ENCODE measurements around the gene PRKCZ.

The PRKCZ gene

GRCh38 chr1:2209400-2210083 is 159.3 kb downstream of the PRKCZ start:
- DNase-seq (ENCODE audit: low spot score): no peak
- Histone ChIP-seq H3K4ac (ENCODE audit: low read length) (no peak overlapping the region), H3K27me3 (ENCODE audit: control insufficient read depth in 3 of 3, insufficient read depth in 3 of 3, low read depth in 1 of 3, low read length in 3 of 3) (peaks cover 0 to 10% (median 0%) of the 10 kb centered on the region in 3 experiments), H3K4me1 (ENCODE audit: control insufficient read depth in 2 of 2, insufficient read depth in 1 of 2, low read depth in 1 of 2, low read length in 2 of 2) (peaks cover 36 to 51% of the 10 kb centered on the region in 2 donors), H4K8ac (ENCODE audit: low read depth, low read length) (no peak overlapping the region), H4K91ac (ENCODE audit: low read depth, low read length, poor library complexity) (no peak overlapping the region), H2BK120ac (ENCODE audit: low read depth, low read length) (peak overlapping the region; percentile 81), H2AK5ac (ENCODE audit: low read depth, low read length) (peak overlapping the region; percentile 100), H3K36me3 (replicated peaks in 1 of 2; ENCODE audit: control insufficient read depth in 2 of 2, insufficient read depth in 2 of 2, low read length in 2 of 2) (no peaks in the 10 kb centered on the region), H3K4me2 (ENCODE audit: insufficient read depth, low read length, poor library complexity, severe bottlenecking) (no peak overlapping the region), H2BK5ac (ENCODE audit: low read length) (peak overlapping the region; percentile 78), H3K79me1 (ENCODE audit: low read depth, low read length) (no peaks in the 10 kb centered on the region), H3K27ac (replicated peaks; ENCODE audit: low read length) (peak overlapping the region; percentile 27), H2AFZ (ENCODE audit: low read length) (peak overlapping the region; percentile 3), H3K9me3 (replicated peaks in 1 of 2; ENCODE audit: control insufficient read depth in 2 of 2, insufficient read depth in 1 of 2, low read depth in 1 of 2, low read length in 2 of 2) (no peaks in the 10 kb centered on the region), H3K4me3 (ENCODE audit: low read length in 2 of 2) (no peak overlapping the region), H3K14ac (ENCODE audit: low read length) (no peak overlapping the region), H3K23ac (ENCODE audit: low read depth, low read length, poor library complexity) (peak overlapping the region; percentile 20), H3K9ac (ENCODE audit: low read depth, low read length, poor library complexity) (no peak overlapping the region), H3K18ac (ENCODE audit: low read length) (peak overlapping the region; percentile 92), H2BK12ac (ENCODE audit: low read length) (peak overlapping the region; percentile 89), H2BK15ac (ENCODE audit: low read length) (peak overlapping the region; percentile 90)
- WGBS, 2 donors (ENCODE audit: extremely low coverage in 2 of 2, insufficient read length in 2 of 2, insufficient replicate concordance in 1 of 2): no CpG with 5 or more reads among the region's 18 CpGs

GRCh38 chr1:2210084-2210653 is 160.0 kb downstream of the PRKCZ start:
- no peaks in the 10 kb centered on the region for H3K79me1 ChIP-seq (ENCODE audit: low read depth, low read length)
- peak overlapping the region; percentile 3 for H2AFZ ChIP-seq (ENCODE audit: low read length)

GRCh38 chr1:2210786-2211185 is 160.6 kb downstream of the PRKCZ start:
- peaks cover 0 to 4% (median 0%) of the 10 kb centered on the region in 3 experiments for H3K27me3 ChIP-seq (ENCODE audit: control insufficient read depth in 3 of 3, insufficient read depth in 3 of 3, low read depth in 1 of 3, low read length in 3 of 3)
- no peak overlapping the region for H4K8ac ChIP-seq (ENCODE audit: low read depth, low read length)
- WGBS, 2 donors (ENCODE audit: extremely low coverage in 2 of 2, insufficient read length in 2 of 2, insufficient replicate concordance in 1 of 2): no CpG with 5 or more reads among the region's 13 CpGs
- peak overlapping the region; percentile 73 for H2BK12ac ChIP-seq (ENCODE audit: low read length)
- no peak overlapping the region for H2AFZ ChIP-seq (ENCODE audit: low read length)
- H3K4me1 ChIP-seq (ENCODE audit: control insufficient read depth in 2 of 2, insufficient read depth in 1 of 2, low read depth in 1 of 2, low read length in 2 of 2): peaks cover 32 to 57% of the 10 kb centered on the region in 2 donors
- no peak overlapping the region for H4K91ac ChIP-seq (ENCODE audit: low read depth, low read length, poor library complexity)
- DNase-seq (ENCODE audit: low spot score): no peak
- no peaks in the 10 kb centered on the region for H3K9me3 ChIP-seq (replicated peaks in 1 of 2; ENCODE audit: control insufficient read depth in 2 of 2, insufficient read depth in 1 of 2, low read depth in 1 of 2, low read length in 2 of 2)
- H3K4me3 ChIP-seq (ENCODE audit: low read length in 2 of 2): no peak overlapping the region
- peak overlapping the region; percentile 76 for H3K9ac ChIP-seq (ENCODE audit: low read depth, low read length, poor library complexity)
- peak overlapping the region; percentile 90 for H2BK15ac ChIP-seq (ENCODE audit: low read length)
- no peaks in the 10 kb centered on the region for H3K36me3 ChIP-seq (replicated peaks in 1 of 2; ENCODE audit: control insufficient read depth in 2 of 2, insufficient read depth in 2 of 2, low read length in 2 of 2)
- peak overlapping the region; percentile 85 for H3K23ac ChIP-seq (ENCODE audit: low read depth, low read length, poor library complexity)
- H3K4ac ChIP-seq (ENCODE audit: low read length): peak overlapping the region; percentile 48
- H3K27ac ChIP-seq (replicated peaks; ENCODE audit: low read length): no peak overlapping the region
- peak overlapping the region; percentile 88 for H3K18ac ChIP-seq (ENCODE audit: low read length)
- H3K4me2 ChIP-seq (ENCODE audit: insufficient read depth, low read length, poor library complexity, severe bottlenecking): no peak overlapping the region
- H2BK120ac ChIP-seq (ENCODE audit: low read depth, low read length): no peak overlapping the region
- H3K14ac ChIP-seq (ENCODE audit: low read length): peak overlapping the region; percentile 67
- no peaks in the 10 kb centered on the region for H3K79me1 ChIP-seq (ENCODE audit: low read depth, low read length)
- H2BK5ac ChIP-seq (ENCODE audit: low read length): peak overlapping the region; percentile 78
- peak overlapping the region; percentile 100 for H2AK5ac ChIP-seq (ENCODE audit: low read depth, low read length)

More at GRCh38 chr1:2210084-2210653, 160.0 kb downstream of the PRKCZ start:
- H2BK12ac ChIP-seq (ENCODE audit: low read length): peak overlapping the region; percentile 84
- peak overlapping the region; percentile 92 for H3K18ac ChIP-seq (ENCODE audit: low read length)
- no peak overlapping the region for H3K4me3 ChIP-seq (ENCODE audit: low read length in 2 of 2)
- H2BK15ac ChIP-seq (ENCODE audit: low read length): peak overlapping the region; percentile 90
- no peak overlapping the region for H3K4me2 ChIP-seq (ENCODE audit: insufficient read depth, low read length, poor library complexity, severe bottlenecking)
- H3K23ac ChIP-seq (ENCODE audit: low read depth, low read length, poor library complexity): peak overlapping the region; percentile 20
- H3K36me3 ChIP-seq (replicated peaks in 1 of 2; ENCODE audit: control insufficient read depth in 2 of 2, insufficient read depth in 2 of 2, low read length in 2 of 2): no peaks in the 10 kb centered on the region
- H3K9me3 ChIP-seq (replicated peaks in 1 of 2; ENCODE audit: control insufficient read depth in 2 of 2, insufficient read depth in 1 of 2, low read depth in 1 of 2, low read length in 2 of 2): no peaks in the 10 kb centered on the region
- no CpG with 5 or more reads among the region's 19 CpGs for whole genome bisulfite sequencing, 2 donors (ENCODE audit: extremely low coverage in 2 of 2, insufficient read length in 2 of 2, insufficient replicate concordance in 1 of 2)
- no peak overlapping the region for H3K27ac ChIP-seq (replicated peaks; ENCODE audit: low read length)
- peak overlapping the region; percentile 100 for H2AK5ac ChIP-seq (ENCODE audit: low read depth, low read length)
- H3K27me3 ChIP-seq (ENCODE audit: control insufficient read depth in 3 of 3, insufficient read depth in 3 of 3, low read depth in 1 of 3, low read length in 3 of 3): peaks cover 0 to 10% (median 0%) of the 10 kb centered on the region in 3 experiments
- peak overlapping the region; percentile 78 for H2BK5ac ChIP-seq (ENCODE audit: low read length)
- peak overlapping the region; percentile 81 for H2BK120ac ChIP-seq (ENCODE audit: low read depth, low read length)
- no peak overlapping the region for H3K14ac ChIP-seq (ENCODE audit: low read length)
- H4K91ac ChIP-seq (ENCODE audit: low read depth, low read length, poor library complexity): no peak overlapping the region
- H3K9ac ChIP-seq (ENCODE audit: low read depth, low read length, poor library complexity): no peak overlapping the region
- no peak overlapping the region for H4K8ac ChIP-seq (ENCODE audit: low read depth, low read length)
- DNase-seq (ENCODE audit: low spot score): no peak
- H3K4ac ChIP-seq (ENCODE audit: low read length): no peak overlapping the region
- H3K4me1 ChIP-seq (ENCODE audit: control insufficient read depth in 2 of 2, insufficient read depth in 1 of 2, low read depth in 1 of 2, low read length in 2 of 2): peaks cover 36 to 55% of the 10 kb centered on the region in 2 donors

GRCh38 chr1:2212274-2212531 is 162.0 kb downstream of the PRKCZ start:
- H3K14ac ChIP-seq (ENCODE audit: low read length): no peak overlapping the region
- no peak overlapping the region for H3K23ac ChIP-seq (ENCODE audit: low read depth, low read length, poor library complexity)
- no peaks in the 10 kb centered on the region for H3K9me3 ChIP-seq (replicated peaks in 1 of 2; ENCODE audit: control insufficient read depth in 2 of 2, insufficient read depth in 1 of 2, low read depth in 1 of 2, low read length in 2 of 2)
- H2BK120ac ChIP-seq (ENCODE audit: low read depth, low read length): no peak overlapping the region
- no peak overlapping the region for H2AK5ac ChIP-seq (ENCODE audit: low read depth, low read length)
- no peak overlapping the region for H2BK12ac ChIP-seq (ENCODE audit: low read length)
- no peak for DNase-seq (ENCODE audit: low spot score)
- no peak overlapping the region for H4K91ac ChIP-seq (ENCODE audit: low read depth, low read length, poor library complexity)
- peak overlapping the region; percentile 90 for H3K27ac ChIP-seq (replicated peaks; ENCODE audit: low read length)
- H4K8ac ChIP-seq (ENCODE audit: low read depth, low read length): no peak overlapping the region
- peak overlapping the region; percentile 96 for H2BK5ac ChIP-seq (ENCODE audit: low read length)
- H2BK15ac ChIP-seq (ENCODE audit: low read length): no peak overlapping the region
- no peak overlapping the region for H3K4ac ChIP-seq (ENCODE audit: low read length)
- no peaks in the 10 kb centered on the region for H3K79me1 ChIP-seq (ENCODE audit: low read depth, low read length)
- WGBS, 2 donors (ENCODE audit: extremely low coverage in 2 of 2, insufficient read length in 2 of 2, insufficient replicate concordance in 1 of 2): no CpG with 5 or more reads among the region's 10 CpGs
- H3K4me2 ChIP-seq (ENCODE audit: insufficient read depth, low read length, poor library complexity, severe bottlenecking): peak overlapping the region; percentile 39
- H3K4me3 ChIP-seq (ENCODE audit: low read length in 2 of 2): peak overlapping the region; percentile 35 to 56
- H2AFZ ChIP-seq (ENCODE audit: low read length): peak overlapping the region; percentile 86
- H3K27me3 ChIP-seq (ENCODE audit: control insufficient read depth in 3 of 3, insufficient read depth in 3 of 3, low read depth in 1 of 3, low read length in 3 of 3): no peaks in the 10 kb centered on the region
- no peak overlapping the region for H3K9ac ChIP-seq (ENCODE audit: low read depth, low read length, poor library complexity)
- peaks cover 24 to 51% of the 10 kb centered on the region in 2 donors for H3K4me1 ChIP-seq (ENCODE audit: control insufficient read depth in 2 of 2, insufficient read depth in 1 of 2, low read depth in 1 of 2, low read length in 2 of 2)
- H3K36me3 ChIP-seq (replicated peaks in 1 of 2; ENCODE audit: control insufficient read depth in 2 of 2, insufficient read depth in 2 of 2, low read length in 2 of 2): no peaks in the 10 kb centered on the region
- H3K18ac ChIP-seq (ENCODE audit: low read length): peak overlapping the region; percentile 44

Measured in neuronal stem cell (in vitro differentiated cells).